GM19099 (cell line): ENCODE results near the gene MS4A6A.

ENCODE experiments used
- POLR2A ChIP-seq: IDR thresholded peaks from 3 replicates; pipeline ENCODE4 v1.6.1; 2011; ENCODE audit warnings: low read depth; ENCODE audit not compliant: insufficient read length; ENCODE audit errors: extremely low read depth

Gene MS4A6A

GRCh38 chr11:60182541-60183330, at the start of gene MS4A6A:
TSS of gene MS4A6A (minus strand) at chr11:60183083. CDS start at chr11:60181727, 1,356 bp downstream.
- no peak for TF ChIP-seq POLR2A

GRCh38 chr11:60230681-60231080, 47.8 kb upstream of the MS4A6A start:
- TF ChIP-seq POLR2A, result no peak

- TF ChIP-seq POLR2A, result no peak
Measured at GRCh38 chr11:60222141-60222540, 39.3 kb upstream of the MS4A6A start.

GRCh38 chr11:60221692-60222091, 38.8 kb upstream of the MS4A6A start:
- TF ChIP-seq POLR2A, result no peak

- no peak for TF ChIP-seq POLR2A
Measured at GRCh38 chr11:60221181-60221580, 38.3 kb upstream of the MS4A6A start.

- no peak for TF ChIP-seq POLR2A
Measured at GRCh38 chr11:60214386-60214785, 31.5 kb upstream of the MS4A6A start.

- no peak for TF ChIP-seq POLR2A
Measured at GRCh38 chr11:60211206-60211605, 28.3 kb upstream of the MS4A6A start.

- no peak for TF ChIP-seq POLR2A
Measured at GRCh38 chr11:60209977-60210376, 27.1 kb upstream of the MS4A6A start.

GRCh38 chr11:60208951-60209350, 26.1 kb upstream of the MS4A6A start:
- TF ChIP-seq POLR2A, result no peak

GRCh38 chr11:60208146-60208895, 25.4 kb upstream of the MS4A6A start:
- no peak for TF ChIP-seq POLR2A

- TF ChIP-seq POLR2A, result no peak
Measured at GRCh38 chr11:60206616-60207015, 23.7 kb upstream of the MS4A6A start.

- no peak for TF ChIP-seq POLR2A
Measured at GRCh38 chr11:60204922-60205321, 22.0 kb upstream of the MS4A6A start.

- TF ChIP-seq POLR2A, result no peak
Measured at GRCh38 chr11:60197442-60197841, 14.6 kb upstream of the MS4A6A start.

GRCh38 chr11:60195923-60196368, 13.1 kb upstream of the MS4A6A start:
- no peak for TF ChIP-seq POLR2A

GRCh38 chr11:60194511-60194910, 11.6 kb upstream of the MS4A6A start:
- TF ChIP-seq POLR2A, result no peak

GRCh38 chr11:60193687-60194433, 11.0 kb upstream of the MS4A6A start:
- TF ChIP-seq POLR2A, result no peak

GRCh38 chr11:60184824-60185511, 2.1 kb upstream of the MS4A6A start:
- TF ChIP-seq POLR2A, result no peak
